ENCODE results near the gene MFSD11. TPM values are rescaled to one million over a fixed set of nuclear protein-coding genes. Genes with fewer than 3 reads are reported as not detected.
"Not testable (repeated sequence)": the region's sequence is repeated elsewhere in the genome, so short reads cannot be mapped to it uniquely, and the experiment has no call there.

Gene MFSD11
- total and polyA plus RNA-seq, 9 donors: 9.6 to 26.2 (median 19.6) TPM

DNA sequence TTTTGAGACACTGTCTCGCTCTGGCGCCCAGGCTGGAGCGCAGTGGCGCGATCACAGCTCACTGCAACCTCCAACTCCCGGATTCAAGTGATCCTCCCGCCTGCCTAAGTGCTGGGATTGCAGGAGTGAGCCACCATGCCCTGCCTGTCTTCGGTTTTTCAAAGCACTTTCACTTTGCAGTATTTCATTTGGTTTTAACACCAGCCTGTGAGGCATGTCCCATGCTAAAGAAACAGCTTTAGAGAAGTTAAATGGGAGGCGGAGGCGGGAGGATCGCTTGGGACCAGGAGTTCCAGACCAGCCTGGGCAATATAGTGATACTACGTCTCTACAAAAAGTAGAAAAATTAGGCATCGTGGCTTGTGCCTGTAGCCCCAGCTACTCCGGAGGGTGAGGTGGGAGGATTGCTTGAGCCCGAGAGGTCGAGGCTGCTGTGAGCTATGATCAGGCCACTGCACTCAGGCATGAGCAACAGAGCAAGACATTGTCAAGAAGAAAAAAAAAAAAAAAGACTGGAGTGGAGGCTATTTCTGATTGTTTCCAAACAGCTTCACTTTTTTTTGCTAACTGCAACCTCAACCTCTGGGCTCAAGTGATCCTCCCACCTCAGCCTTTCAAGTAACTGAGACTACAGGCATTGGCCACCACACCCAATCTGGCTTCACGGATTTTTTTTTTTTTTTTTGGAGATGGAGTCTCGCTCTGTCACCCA, 10.0 kb upstream of the MFSD11 start:
- 18 to 28% (median 25%) methylated on average over 18 of the region's 18 CpGs for WGBS, 3 donors
- TF ChIP-seq EP300 (IDR thresholded peaks at IDR 0.05) (no peak), POLR2A (IDR thresholded peaks at IDR 0.05) (no peak)
- TF ChIP-seq, protein P1, sequence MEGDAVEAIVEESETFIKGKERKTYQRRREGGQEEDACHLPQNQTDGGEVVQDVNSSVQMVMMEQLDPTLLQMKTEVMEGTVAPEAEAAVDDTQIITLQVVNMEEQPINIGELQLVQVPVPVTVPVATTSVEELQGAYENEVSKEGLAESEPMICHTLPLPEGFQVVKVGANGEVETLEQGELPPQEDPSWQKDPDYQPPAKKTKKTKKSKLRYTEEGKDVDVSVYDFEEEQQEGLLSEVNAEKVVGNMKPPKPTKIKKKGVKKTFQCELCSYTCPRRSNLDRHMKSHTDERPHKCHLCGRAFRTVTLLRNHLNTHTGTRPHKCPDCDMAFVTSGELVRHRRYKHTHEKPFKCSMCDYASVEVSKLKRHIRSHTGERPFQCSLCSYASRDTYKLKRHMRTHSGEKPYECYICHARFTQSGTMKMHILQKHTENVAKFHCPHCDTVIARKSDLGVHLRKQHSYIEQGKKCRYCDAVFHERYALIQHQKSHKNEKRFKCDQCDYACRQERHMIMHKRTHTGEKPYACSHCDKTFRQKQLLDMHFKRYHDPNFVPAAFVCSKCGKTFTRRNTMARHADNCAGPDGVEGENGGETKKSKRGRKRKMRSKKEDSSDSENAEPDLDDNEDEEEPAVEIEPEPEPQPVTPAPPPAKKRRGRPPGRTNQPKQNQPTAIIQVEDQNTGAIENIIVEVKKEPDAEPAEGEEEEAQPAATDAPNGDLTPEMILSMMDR (IDR thresholded peaks at IDR 0.05): no peak
- Histone ChIP-seq H3K4me3 (peak overlapping the region; percentile 95), H3K27ac (peak overlapping the region; percentile 79 to 97), H3K4me1 (ENCODE audit: insufficient read depth) (peaks cover 8% of the 10 kb centered on the region), H3K27me3 (no peaks in the 10 kb centered on the region), H3K9me3 (no peaks in the 10 kb centered on the region), H3K36me3 (no peaks in the 10 kb centered on the region)
- DNase-seq: peak in 1 of 5 donors; percentile 29
- intact Hi-C loops (cut with DNase I): loop anchor here in 1 of 4 donors (10.0 kb wide), 1 partner anchor 53 kb away; no protein-coding TSS in a partner anchor

DNA sequence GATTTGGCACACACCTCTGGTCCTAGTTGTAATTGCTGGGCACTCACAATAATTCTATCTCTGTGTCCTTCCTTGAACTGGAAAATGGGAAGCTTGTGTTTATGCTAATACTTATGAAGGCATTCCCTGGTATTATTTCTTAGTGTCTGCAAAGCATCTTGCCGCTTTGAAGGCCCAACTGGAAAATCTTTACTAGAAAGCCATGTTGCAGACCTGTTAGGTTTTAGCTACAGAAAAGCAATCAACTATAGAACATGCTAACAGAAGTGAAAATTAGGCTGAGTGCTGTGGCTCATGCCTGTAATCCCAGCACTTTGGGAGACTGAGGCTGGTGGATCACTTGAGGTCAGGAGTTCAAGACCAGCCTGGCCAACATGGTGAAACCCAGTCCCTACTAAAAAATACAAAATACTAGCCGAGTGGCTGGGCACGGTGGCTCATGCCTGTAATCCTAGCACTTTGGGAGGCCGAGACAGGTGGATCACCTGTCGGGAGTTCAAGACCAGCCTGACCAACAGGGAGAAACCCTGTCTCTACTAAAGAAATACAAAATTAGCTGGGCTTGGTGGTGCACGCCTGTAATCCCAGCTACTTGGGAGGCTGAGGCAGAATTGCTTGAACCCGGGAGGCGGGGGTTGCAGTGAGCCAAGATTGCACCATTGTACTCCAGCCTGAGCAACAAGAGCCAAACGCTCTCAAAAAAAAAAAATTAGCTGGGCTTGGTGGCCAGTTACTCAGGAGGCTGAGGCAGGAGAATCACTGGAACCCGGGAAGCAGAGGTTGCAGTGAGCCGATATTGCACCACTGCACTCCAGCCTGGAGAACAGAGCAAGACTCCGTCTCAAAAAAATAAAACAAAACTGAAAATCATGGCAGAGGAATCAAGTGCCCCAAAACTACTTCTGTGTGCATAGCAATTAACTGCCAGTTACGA, 5.9 kb upstream of the MFSD11 start:
- H3K4me1 ChIP-seq (ENCODE audit: insufficient read depth); H3K9me3 ChIP-seq; intact Hi-C loops (cut with DNase I); H3K4me3 ChIP-seq; H3K27me3 ChIP-seq; H3K27ac ChIP-seq; H3K36me3 ChIP-seq; DNase-seq: not testable (repeated sequence)
- 82 to 87% (median 85%) methylated on average over 13 of the region's 13 CpGs for WGBS, 3 donors

DNA sequence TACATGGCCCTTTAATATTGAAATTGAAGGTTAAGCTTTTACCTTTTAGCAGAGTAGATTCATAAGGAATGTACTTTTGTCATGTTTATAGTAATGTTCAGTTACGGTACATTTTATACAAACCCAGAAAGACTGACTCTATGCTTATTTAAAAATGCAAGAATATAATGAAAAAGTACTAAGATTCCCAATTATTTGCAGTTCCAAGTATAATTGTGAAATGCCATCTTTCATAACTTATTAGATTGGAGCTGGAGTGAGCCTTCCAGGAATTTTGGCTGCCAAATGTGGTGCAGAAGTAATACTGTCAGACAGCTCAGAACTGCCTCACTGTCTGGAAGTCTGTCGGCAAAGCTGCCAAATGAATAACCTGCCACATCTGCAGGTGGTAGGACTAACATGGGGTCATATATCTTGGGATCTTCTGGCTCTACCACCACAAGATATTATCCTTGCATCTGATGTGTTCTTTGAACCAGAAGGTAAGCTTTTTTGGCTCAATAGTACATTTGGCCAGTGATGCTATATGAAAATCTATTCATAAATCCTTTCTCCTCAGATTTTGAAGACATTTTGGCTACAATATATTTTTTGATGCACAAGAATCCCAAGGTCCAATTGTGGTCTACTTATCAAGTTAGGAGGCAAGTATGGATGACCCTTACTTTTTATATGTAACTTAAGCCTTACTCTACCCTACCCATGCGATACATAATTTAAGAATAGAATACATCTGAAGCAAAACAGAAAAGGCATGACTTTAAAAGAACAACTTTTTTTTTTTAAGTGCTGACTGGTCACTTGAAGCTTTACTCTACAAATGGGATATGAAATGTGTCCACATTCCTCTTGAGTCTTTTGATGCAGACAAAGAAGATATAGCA, 4.9 kb upstream of the MFSD11 start:
- WGBS, 3 donors: 58 to 64% (median 59%) methylated on average over 3 of the region's 3 CpGs
- Histone ChIP-seq H3K27me3 (no peaks in the 10 kb centered on the region), H3K36me3 (no peaks in the 10 kb centered on the region), H3K4me3 (no peak overlapping the region), H3K4me1 (ENCODE audit: insufficient read depth) (peaks cover 3% of the 10 kb centered on the region), H3K9me3 (no peaks in the 10 kb centered on the region), H3K27ac (no peak overlapping the region)
- intact Hi-C loops (cut with DNase I): no loop called here
- no peak for DNase-seq
- TF ChIP-seq POLR2A (IDR thresholded peaks at IDR 0.05) (no peak), EP300 (IDR thresholded peaks at IDR 0.05) (no peak)
- TF ChIP-seq, protein P1 (IDR thresholded peaks at IDR 0.05): no peak

DNA sequence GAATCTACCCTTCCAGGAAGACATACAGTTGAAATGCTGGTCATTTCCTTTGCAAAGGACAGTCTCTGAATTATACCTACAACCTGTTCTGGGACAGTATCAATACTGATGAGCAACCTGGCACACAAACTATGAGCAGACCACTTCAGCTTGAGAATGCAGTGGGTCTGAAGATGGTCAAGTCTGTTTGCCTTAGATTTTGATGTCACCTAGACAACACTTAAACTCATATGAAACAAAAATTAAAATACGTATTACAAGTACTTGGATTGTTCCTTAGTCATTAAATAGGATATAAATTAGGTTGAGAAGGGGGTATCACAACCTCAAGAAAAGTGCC, 4.3 kb upstream of the MFSD11 start:
- Histone ChIP-seq H3K4me3 (no peak overlapping the region), H3K4me1 (ENCODE audit: insufficient read depth) (no peaks in the 10 kb centered on the region), H3K9me3 (no peaks in the 10 kb centered on the region), H3K27ac (no peak overlapping the region), H3K36me3 (no peaks in the 10 kb centered on the region), H3K27me3 (no peaks in the 10 kb centered on the region)
- intact Hi-C loops (cut with DNase I): no loop called here
- 70 to 82% (median 76%) methylated on average over 1 of the region's 1 CpG for WGBS, 3 donors
- DNase-seq: no peak
- TF ChIP-seq POLR2A (IDR thresholded peaks at IDR 0.05): no peak
- TF ChIP-seq, protein P1 (IDR thresholded peaks at IDR 0.05): no peak
- no peak for TF ChIP-seq EP300 (IDR thresholded peaks at IDR 0.05)
